ENCODE measurements around the gene MACO1.

Gene MACO1

GRCh38 chr1:25544243-25544764, 113.6 kb downstream of the MACO1 start:
- DNase-seq = no peak

- DNase-seq = no peak
Observed at GRCh38 chr1:25544819-25545218, 114.1 kb downstream of the MACO1 start.

- no peak for DNase-seq
Observed at GRCh38 chr1:25545767-25546166, 115.1 kb downstream of the MACO1 start.

GRCh38 chr1:25546193-25546592, 115.5 kb downstream of the MACO1 start:
- no peak for DNase-seq

GRCh38 chr1:25548601-25549000, 117.9 kb downstream of the MACO1 start:
- DNase-seq = no peak

- peak; percentile 64 for DNase-seq
Observed at GRCh38 chr1:25549273-25550154, 118.8 kb downstream of the MACO1 start.
